IMR-90 (cell line): ENCODE results near the gene CCDC87.

Source experiments
- BHLHE40 ChIP-seq: fragments of 150-350 bp; IDR thresholded peaks from 2 replicates; pipeline ENCODE4 v1.6.1; 2016; ENCODE audit warnings: mild to moderate bottlenecking, low read depth, low read length
- CEBPB ChIP-seq: IDR thresholded peaks from 2 replicates; pipeline ENCODE4 v1.6.1; 2012; ENCODE audit warnings: low read depth, low read length, improper control_type of control experiment
- CTCF ChIP-seq: conservative IDR thresholded peaks from 2 replicates; pipeline ENCODE4 v1.5.1; 2012; ENCODE audit warnings: mild to moderate bottlenecking, low read depth, low read length, improper control_type of control experiment
- POLR2A ChIP-seq: IDR thresholded peaks from 2 replicates; pipeline ENCODE4 v1.6.1; 2012; ENCODE audit warnings: mild to moderate bottlenecking, low read depth, low read length
- RAD21 ChIP-seq: IDR thresholded peaks from 2 replicates; pipeline ENCODE4 v1.6.1; 2012; ENCODE audit warnings: low read length, improper control_type of control experiment
- RFX5 ChIP-seq: IDR thresholded peaks from 2 replicates; pipeline ENCODE4 v1.8.0; 2012; ENCODE audit warnings: low read depth, mild to moderate bottlenecking, low read length, moderate library complexity
- SMC3 ChIP-seq: fragments of 150-350 bp; IDR thresholded peaks from 2 replicates; pipeline ENCODE4 v1.6.1; 2016; ENCODE audit warnings: low read depth, mild to moderate bottlenecking, antibody characterized with exemption, low read length, moderate library complexity
- USF2 ChIP-seq: fragments of 150-350 bp; IDR thresholded peaks from 2 replicates; pipeline ENCODE4 v1.6.1; 2017; ENCODE audit warnings: mild to moderate bottlenecking, antibody characterized with exemption, low read length, low read depth

GRCh38 chr11:66603072-66603471, 10.2 kb upstream of the CCDC87 start:
- TF ChIP-seq SMC3 (no peak), CTCF (no peak), RFX5 (no peak), POLR2A (no peak), USF2 (no peak), BHLHE40 (no peak), RAD21 (no peak), CEBPB (no peak)
